HG02798 (cell line): ENCODE measurements around the gene FGGY.
A peak's percentile ranks its signal among the peaks of the same experiment; 100 is the strongest.
"Not testable (repeated sequence)": the region's sequence is repeated elsewhere in the genome, so short reads cannot be mapped to it uniquely, and the experiment has no call there.

Experiments used
- ATAC-seq: cut with Tn5 transposase; IDR thresholded peaks from one replicate; pipeline ENCODE4 v1.9.1; 2021; ENCODE audit warnings: mild to moderate bottlenecking; ENCODE audit not compliant: unreplicated experiment, poor library complexity

FGGY gene

GRCh38 chr1:59285691-59286090, 11.2 kb upstream of the FGGY start:
- ATAC-seq: no peak

DNA sequence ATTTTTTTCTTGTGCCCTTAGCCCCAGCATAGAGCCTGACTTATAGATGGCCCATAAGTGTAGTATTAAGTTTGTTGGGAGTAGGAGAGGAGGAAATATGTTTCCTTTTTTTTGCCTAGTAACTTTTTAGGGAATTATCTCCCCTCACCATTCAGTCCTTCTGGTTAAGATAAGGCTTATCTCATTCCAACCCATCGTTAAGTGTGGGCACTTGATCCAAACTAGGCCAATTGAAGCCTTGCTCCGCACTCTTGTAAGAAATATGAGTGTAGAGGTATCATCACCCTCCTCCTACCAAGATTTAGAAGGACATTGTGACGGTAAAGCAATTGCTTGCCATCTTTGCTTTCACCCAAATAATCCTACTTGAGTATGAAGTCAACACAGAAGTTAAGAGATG, 8.8 kb upstream of the FGGY start:
- ATAC-seq: no peak

GRCh38 chr1:59289570-59289969, 7.3 kb upstream of the FGGY start:
- no peak for ATAC-seq

GRCh38 chr1:59290193-59290949, 6.5 kb upstream of the FGGY start:
- ATAC-seq: peak; percentile 92

- no peak for ATAC-seq
Observed at GRCh38 chr1:59291561-59291960, 5.3 kb upstream of the FGGY start.

DNA sequence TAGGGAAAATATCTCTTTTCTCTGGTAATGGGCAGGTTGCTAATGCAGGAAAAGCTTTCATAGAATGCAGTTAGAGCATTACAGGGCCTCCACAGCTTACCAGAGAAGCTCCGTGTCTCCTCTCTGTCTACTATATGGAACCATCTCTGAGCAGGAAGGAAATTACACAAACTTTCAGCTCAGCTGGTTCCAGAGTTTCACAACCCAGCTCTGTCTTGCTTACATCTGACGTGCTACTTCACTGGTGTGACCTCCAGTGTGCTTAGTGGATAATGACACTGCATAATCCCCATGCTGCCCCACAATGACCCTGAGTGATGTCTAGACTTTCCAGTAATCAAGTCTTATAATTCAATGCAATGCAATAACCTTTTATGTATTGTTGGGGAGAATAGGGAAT, 4.3 kb upstream of the FGGY start:
- ATAC-seq: no peak

GRCh38 chr1:59293206-59293605, 3.7 kb upstream of the FGGY start:
- no peak for ATAC-seq

DNA sequence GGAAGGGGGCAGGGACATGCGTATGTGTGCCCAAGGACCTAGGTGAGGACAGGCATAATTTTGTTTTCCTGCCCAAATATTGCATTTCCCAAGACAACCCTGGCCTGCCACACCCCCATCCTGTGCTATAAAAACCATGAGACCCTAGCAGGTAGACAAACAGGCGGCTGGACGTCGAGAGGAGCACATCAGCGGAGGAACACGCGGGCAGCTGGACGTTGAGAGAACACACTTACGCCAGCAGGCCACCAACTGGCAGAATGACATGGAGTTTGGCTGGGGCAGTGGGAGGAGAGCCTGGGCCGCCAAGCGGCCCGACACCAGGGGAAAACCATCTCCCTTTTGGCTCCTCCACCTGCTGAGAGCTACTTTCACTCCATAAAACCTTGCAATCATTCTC, 3.0 kb upstream of the FGGY start:
- ATAC-seq: no peak

DNA sequence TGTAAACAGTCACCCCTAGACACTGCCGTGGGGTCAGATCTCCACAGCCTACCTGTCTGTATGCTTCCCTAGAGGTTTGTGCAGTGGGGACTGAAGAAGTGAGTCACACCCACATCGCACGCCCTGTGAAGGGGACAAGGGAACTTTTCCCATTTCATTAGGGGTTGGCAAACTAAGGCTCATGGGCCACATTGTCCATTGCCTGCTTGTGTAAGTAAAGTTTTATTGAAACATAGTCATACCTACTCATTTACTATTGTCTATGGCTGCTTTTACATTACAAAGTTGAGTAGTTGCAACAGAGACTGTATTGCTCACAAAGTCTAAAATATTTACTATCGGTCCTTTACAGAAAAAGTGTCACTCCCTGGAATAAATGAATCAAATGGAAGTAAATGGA, 2.5 kb upstream of the FGGY start:
- no peak for ATAC-seq

DNA sequence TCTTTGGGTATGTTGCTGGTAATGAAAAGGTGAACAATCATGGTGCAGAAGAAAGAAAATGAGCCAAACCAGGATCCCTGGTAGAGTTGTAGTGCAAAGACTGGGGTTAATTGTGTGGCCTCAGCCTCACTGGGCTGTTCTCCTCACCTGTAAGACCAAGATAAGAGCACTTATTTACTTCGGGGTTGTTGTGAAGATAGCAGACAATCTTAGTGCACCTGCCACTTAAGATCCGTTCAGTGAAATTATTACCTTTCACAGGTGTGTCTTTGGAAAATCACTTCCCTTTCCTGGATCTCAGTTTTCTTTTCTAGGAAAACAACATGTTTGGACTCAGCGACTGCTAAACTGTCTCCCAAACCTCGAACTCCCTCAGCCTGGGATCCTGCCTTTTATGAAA, 1.3 kb upstream of the FGGY start:
- ATAC-seq: no peak

DNA sequence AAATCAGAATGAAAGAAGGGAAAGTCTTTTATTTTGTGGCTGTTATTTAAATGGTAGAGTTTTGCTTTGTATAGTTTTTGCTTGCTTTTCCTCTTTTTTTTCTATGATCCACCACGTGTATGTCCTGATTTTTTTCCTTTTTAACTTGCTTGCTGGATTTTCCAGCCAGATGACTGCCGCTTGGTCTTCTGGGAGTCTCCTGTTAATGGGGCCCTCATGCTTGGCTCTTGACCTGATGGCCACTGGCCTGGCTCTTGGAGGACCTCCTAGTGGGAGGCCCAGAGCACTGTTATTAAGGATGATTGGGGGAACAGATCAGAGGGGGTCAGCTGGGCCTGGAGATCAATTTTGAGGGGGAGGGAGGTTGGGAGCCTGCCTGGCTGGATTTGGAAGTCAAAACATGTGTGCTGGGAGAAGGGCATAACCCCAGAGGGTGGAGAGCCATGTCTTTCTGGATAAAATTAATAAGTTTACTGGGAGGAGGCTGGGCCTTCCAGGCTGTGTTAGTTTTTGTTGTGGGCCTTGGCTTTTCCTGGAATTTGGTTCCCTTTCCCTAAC, 1.2 kb downstream of the FGGY start:
- ATAC-seq: no peak

- no peak for ATAC-seq
Observed at GRCh38 chr1:59298710-59299346, 1.9 kb downstream of the FGGY start.

DNA sequence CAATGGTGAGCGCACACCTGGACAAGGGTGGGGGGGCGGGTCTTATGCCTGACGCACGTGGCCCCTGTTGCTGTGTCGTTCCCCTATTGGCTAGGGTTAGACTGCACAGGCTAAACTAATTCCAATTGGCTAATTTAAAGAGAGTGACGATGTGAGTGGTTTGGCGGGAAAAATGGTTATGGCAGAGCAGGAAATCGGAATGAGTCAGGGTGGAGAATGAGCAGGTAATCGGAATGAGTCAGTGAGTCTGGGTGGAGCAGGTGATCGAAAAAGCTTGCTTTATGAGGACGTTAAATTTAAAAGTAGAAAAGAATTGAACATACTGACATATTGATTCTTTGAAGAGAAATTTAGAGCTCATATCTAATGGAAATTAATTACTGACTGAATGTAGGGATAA, 2.8 kb downstream of the FGGY start:
- not testable (repeated sequence) for ATAC-seq

DNA sequence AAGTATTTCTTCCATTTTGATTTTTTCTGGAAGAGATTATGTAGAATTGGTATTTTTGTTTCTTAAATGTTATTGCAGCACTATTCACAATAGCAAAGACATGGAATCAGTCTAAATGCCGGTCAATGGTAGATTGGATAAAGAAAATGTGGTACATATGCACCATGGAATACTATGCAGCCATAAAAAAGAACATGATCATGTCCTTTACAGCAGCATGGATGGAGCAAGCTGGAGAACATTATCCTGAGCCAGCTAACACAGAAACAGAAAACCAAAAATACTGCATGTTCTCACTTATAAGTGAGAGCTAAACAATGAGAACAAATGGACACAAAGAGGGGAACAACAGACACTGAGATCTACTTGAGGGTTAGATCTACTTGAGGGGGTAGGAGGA, 5.4 kb downstream of the FGGY start:
- ATAC-seq: no peak

DNA sequence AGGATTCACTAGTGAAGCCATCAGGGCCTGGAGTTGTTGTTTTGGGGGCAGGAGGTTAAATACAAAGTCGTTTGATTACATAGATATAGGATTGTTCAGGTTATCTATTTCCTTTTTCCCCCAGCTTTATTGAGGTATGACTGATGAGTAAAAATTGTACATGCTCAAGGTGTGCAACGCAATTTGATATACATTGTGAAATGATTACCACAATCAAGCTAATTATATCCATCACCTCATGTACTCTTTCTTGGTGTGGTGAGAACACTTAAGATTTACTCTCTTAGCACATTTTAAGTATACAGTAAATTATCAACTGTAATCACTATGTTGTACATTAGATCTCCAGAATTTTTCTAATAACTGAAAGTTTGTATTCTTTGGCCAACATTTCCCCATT, 6.0 kb downstream of the FGGY start:
- no peak for ATAC-seq

GRCh38 chr1:59305188-59305587, 8.3 kb downstream of the FGGY start:
- ATAC-seq: no peak

DNA sequence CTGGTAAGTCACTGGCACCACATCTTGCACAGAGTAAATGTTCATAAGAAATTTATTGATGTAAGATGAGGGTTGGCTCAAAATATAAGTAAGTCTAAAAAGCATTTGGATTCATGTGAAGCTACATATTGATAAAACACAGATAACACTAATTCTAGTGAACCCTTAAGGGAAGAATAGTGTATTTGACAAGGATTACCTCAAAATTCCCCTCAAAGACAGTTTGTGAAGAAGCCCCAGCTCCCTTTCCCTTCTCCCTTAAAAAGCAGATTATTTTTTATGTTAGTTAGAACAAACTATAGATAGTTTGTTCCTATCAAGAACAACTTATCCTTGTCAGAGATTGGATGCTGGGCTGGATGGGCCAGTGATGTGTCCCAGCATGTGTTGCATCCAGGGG, 10.7 kb downstream of the FGGY start:
- no peak for ATAC-seq

DNA sequence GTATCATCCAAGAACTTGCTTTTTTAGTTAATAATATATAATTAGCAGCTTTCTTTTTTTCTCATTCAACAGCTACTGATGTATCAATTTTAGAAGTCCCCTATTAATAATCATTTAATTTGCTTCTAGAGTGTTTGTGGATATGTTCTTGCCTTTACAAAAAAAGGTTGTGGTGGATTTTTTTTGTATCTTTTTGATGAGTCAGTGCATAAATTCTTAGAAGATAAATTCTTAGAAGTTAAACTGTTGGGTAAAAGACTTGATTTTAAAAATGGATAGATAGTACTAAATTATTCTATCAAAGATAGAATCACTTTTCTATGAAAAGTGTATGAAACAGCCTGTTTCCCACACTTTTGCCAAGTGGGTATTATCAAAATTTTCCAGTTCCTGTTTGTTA, 11.9 kb downstream of the FGGY start:
- no peak for ATAC-seq

DNA sequence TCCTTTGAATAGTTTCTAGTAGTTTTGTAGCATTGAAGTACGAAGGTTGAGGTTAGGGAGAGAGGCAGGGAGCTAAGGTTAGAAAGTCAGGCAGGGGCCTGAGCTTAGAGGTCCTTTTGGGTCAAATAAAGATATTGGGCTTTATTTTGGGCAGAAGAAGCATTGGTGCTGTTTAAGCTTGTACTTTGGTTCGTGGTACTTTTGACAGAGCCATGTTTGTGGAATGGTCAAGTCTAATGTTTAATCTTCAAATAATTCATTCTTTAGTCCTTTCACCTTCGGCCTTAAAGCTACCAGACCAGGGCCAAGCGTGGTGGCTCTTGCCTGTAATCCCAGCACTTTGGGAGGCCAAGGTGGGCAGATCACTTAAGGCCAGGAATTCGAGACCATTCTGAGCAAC, 12.5 kb downstream of the FGGY start:
- no peak for ATAC-seq

- no peak for ATAC-seq
Observed at GRCh38 chr1:59309795-59310548, 13.1 kb downstream of the FGGY start.

DNA sequence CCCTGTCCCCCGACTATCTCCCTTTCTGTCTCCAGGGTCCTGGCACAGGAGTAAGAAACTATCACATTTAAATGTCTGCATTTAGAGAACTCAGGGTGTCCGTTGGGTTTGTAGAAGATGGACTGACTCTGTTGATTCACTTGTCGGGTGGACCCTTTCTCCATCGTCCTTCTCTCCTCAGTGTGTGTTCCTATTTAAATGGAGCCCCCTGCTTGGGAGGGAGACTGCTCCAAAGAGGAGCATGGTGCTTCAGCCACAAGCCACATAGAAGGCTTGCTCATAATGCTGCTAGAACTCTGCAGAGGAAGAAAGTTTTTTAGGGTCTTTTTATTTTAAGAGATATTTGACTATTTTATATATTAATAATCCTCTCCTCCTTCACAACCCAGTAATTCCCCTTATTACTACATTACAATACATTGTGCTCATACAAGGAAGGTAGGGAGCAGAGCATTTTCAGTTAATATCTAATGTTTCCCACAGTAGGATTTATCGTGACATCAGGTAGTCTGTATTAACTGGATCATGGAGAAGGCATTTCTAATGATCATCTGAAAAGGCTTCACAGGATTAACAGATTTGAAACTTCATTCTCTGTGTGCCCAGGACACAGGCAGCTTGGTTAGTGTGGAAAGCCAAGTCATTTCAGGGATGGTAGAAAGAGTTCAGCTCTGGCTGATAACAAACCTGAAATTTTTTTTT, 13.8 kb downstream of the FGGY start:
- no peak for ATAC-seq
